IMR-90 (cell line): Measurements from ENCODE around the gene NUDT3. TPM values are rescaled to one million over a fixed set of nuclear protein-coding genes. Genes with fewer than 3 reads are reported as not detected.

Experiments
- CHD1 ChIP-seq: IDR thresholded peaks from 2 replicates; pipeline ENCODE4 v1.6.1; 2012; ENCODE audit warnings: low read depth, low read length, improper control_type of control experiment
- MAFK ChIP-seq: IDR thresholded peaks from 2 replicates; pipeline ENCODE4 v1.6.1; 2012; ENCODE audit warnings: low read depth, low read length, improper control_type of control experiment
- MAZ ChIP-seq: IDR thresholded peaks from 2 replicates; pipeline ENCODE4 v1.6.1; 2012; ENCODE audit warnings: low read depth, mild to moderate bottlenecking, low read length, improper control_type of control experiment, moderate library complexity, borderline replicate concordance
- RAD21 ChIP-seq: IDR thresholded peaks from 2 replicates; pipeline ENCODE4 v1.6.1; 2012; ENCODE audit warnings: low read length, improper control_type of control experiment
- RCOR1 ChIP-seq: IDR thresholded peaks from 2 replicates; pipeline ENCODE4 v1.6.1; 2012; ENCODE audit warnings: mild to moderate bottlenecking, low read length, improper control_type of control experiment; ENCODE audit not compliant: insufficient replicate concordance
- polyA plus RNA-seq, 3 experiments: library from polyadenylated mRNA; depleted of rRNA; stranded (reverse); fragments of >200 nt; gene quantifications; 2 replicates each; pipeline ENCODE4 v1.2.3, GENCODE V29; 2012; ENCODE audit warnings: low replicate concordance in 1 of 3
- total RNA-seq: library from RNA; depleted of rRNA; stranded (reverse); fragments of >200 nt; gene quantifications from 2 replicates; pipeline ENCODE4 v1.2.3, GENCODE V29; 2012
- TF ChIP-seq, protein P1 (sequence below): conservative IDR thresholded peaks from 2 replicates; pipeline ENCODE4 v1.5.1; 2012; ENCODE audit warnings: mild to moderate bottlenecking, low read depth, low read length, improper control_type of control experiment

Gene NUDT3
- total and polyA plus RNA-seq, 2 of the 4 experiments (the other 2 are of a cell fraction): 10.1 to 17.2 TPM

DNA sequence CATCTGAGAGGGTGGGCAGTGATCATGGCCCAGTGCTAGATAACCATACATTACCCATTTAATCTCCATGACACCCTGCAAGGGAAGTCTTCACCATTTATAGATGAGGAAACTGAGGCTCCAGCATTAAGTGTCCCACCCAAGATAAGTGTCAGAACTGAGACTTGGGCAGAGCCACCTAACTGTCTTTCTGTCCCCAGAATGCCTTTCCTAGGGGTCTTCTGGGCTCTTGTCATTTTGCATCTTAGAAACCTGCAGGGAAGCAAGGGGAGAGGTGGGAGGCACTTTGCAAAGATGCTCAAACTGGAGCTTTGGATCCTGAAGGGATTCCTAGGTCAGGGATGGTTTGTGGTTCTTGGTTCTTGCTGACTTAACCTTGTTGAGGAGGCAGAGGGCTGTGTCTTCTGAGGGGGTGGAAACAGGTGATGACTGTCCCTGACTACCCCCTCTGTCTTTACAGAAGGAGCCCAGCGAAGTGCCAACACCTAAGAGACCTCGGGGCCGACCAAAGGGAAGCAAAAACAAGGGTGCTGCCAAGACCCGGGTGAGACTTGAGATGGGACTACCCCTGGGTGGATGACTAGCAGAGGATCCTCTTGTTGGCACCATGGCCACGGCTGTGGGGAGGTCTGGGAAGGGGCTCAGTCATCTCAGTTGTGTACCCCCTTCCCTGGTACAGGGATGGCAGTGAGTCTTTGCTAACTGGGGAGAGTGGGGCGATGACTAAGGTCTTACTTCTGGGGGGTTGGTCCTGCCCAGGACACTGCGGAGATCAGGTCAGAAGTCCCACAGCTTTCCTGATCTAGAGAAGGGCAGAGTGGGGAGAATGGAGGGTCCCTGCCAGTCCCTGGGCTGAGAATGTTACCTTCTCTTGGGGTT, 150.0 kb downstream of the NUDT3 start (continued):
- TF ChIP-seq, protein P1, sequence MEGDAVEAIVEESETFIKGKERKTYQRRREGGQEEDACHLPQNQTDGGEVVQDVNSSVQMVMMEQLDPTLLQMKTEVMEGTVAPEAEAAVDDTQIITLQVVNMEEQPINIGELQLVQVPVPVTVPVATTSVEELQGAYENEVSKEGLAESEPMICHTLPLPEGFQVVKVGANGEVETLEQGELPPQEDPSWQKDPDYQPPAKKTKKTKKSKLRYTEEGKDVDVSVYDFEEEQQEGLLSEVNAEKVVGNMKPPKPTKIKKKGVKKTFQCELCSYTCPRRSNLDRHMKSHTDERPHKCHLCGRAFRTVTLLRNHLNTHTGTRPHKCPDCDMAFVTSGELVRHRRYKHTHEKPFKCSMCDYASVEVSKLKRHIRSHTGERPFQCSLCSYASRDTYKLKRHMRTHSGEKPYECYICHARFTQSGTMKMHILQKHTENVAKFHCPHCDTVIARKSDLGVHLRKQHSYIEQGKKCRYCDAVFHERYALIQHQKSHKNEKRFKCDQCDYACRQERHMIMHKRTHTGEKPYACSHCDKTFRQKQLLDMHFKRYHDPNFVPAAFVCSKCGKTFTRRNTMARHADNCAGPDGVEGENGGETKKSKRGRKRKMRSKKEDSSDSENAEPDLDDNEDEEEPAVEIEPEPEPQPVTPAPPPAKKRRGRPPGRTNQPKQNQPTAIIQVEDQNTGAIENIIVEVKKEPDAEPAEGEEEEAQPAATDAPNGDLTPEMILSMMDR: no peak
- no peak; the same call in 1 of the 2 replicates for TF ChIP-seq MAZ
- TF ChIP-seq RAD21: no peak
- no peak for TF ChIP-seq RCOR1
- no peak for TF ChIP-seq CHD1
- no peak for TF ChIP-seq MAFK
